ENCODE data around the gene SPAG17. TPM values are rescaled to one million over a fixed set of nuclear protein-coding genes. Genes with fewer than 3 reads are reported as not detected.
A peak's percentile ranks its signal among the peaks of the same experiment; 100 is the strongest.

The SPAG17 gene
- polyA plus RNA-seq, 4 donors, result 0.03 to 0.55 TPM; not detected in 2

- H3K36me3 ChIP-seq (ENCODE audit: control insufficient read depth in 3 of 3, insufficient read depth in 2 of 3, low read depth in 1 of 3, low read length in 3 of 3), result no peaks in the 10 kb centered on the region
- no peak overlapping the region for H3K27ac ChIP-seq (ENCODE audit: low read depth in 1 of 3, low read length in 2 of 3)
- H3K4me3 ChIP-seq (ENCODE audit: low read depth in 1 of 3, low read length in 3 of 3), result no peak overlapping the region
- WGBS, 3 donors, result 52 to 69% (median 57%) methylated on average over 4 of the region's 4 CpGs
- FAIRE-seq, result no peak
- H3K9me3 ChIP-seq (ENCODE audit: control insufficient read depth in 2 of 2, insufficient read depth in 1 of 2, low read depth in 1 of 2, low read length in 1 of 2), result no peaks in the 10 kb centered on the region
- H3K27me3 ChIP-seq (ENCODE audit: control insufficient read depth in 3 of 3, insufficient read depth in 3 of 3, low read length in 3 of 3), result no peaks in the 10 kb centered on the region
- DNase-seq, result no peak
- no peaks in the 10 kb centered on the region for H3K4me1 ChIP-seq (ENCODE audit: control insufficient read depth in 3 of 3, insufficient read depth in 2 of 3, low read depth in 1 of 3, low read length in 2 of 3)
Measured at GRCh38 chr1:117967477-117967876, 217.6 kb downstream of the SPAG17 start.

- FAIRE-seq (no peak), DNase-seq (no peak)
- H3K27me3 ChIP-seq (ENCODE audit: control insufficient read depth in 3 of 3, insufficient read depth in 3 of 3, low read length in 3 of 3), result no peaks in the 10 kb centered on the region
- 91 to 92% (median 91%) methylated on average over 3 of the region's 3 CpGs for WGBS, 3 donors
- H3K4me3 ChIP-seq (ENCODE audit: low read depth in 1 of 3, low read length in 3 of 3), result no peak overlapping the region
- no peaks in the 10 kb centered on the region for H3K4me1 ChIP-seq (ENCODE audit: control insufficient read depth in 3 of 3, insufficient read depth in 2 of 3, low read depth in 1 of 3, low read length in 2 of 3)
- peaks cover 0 to 2% (median 1%) of the 10 kb centered on the region in 3 donors for H3K36me3 ChIP-seq (ENCODE audit: control insufficient read depth in 3 of 3, insufficient read depth in 2 of 3, low read depth in 1 of 3, low read length in 3 of 3)
- no peak overlapping the region for H3K27ac ChIP-seq (ENCODE audit: low read depth in 1 of 3, low read length in 2 of 3)
- H3K9me3 ChIP-seq (ENCODE audit: control insufficient read depth in 2 of 2, insufficient read depth in 1 of 2, low read depth in 1 of 2, low read length in 1 of 2), result no peaks in the 10 kb centered on the region
Measured at GRCh38 chr1:117964290-117965038, 220.6 kb downstream of the SPAG17 start.

- Histone ChIP-seq H3K27me3 (ENCODE audit: control insufficient read depth in 3 of 3, insufficient read depth in 3 of 3, low read length in 3 of 3) (no peaks in the 10 kb centered on the region), H3K4me3 (ENCODE audit: low read depth in 1 of 3, low read length in 3 of 3) (no peak overlapping the region), H3K4me1 (ENCODE audit: control insufficient read depth in 3 of 3, insufficient read depth in 2 of 3, low read depth in 1 of 3, low read length in 2 of 3) (no peaks in the 10 kb centered on the region), H3K36me3 (ENCODE audit: control insufficient read depth in 3 of 3, insufficient read depth in 2 of 3, low read depth in 1 of 3, low read length in 3 of 3) (peaks cover 6 to 7% (median 6%) of the 10 kb centered on the region in 3 donors), H3K27ac (ENCODE audit: low read depth in 1 of 3, low read length in 2 of 3) (no peak overlapping the region), H3K9me3 (ENCODE audit: control insufficient read depth in 2 of 2, insufficient read depth in 1 of 2, low read depth in 1 of 2, low read length in 1 of 2) (no peaks in the 10 kb centered on the region)
- no peak for DNase-seq
- WGBS, 3 donors, result 78 to 81% (median 81%) methylated on average over 3 of the region's 3 CpGs
- no peak for FAIRE-seq
Measured at GRCh38 chr1:117959364-117959763, 225.7 kb downstream of the SPAG17 start.

- no peak overlapping the region for H3K4me3 ChIP-seq (ENCODE audit: low read depth in 1 of 3, low read length in 3 of 3)
- DNase-seq (no peak), FAIRE-seq (no peak)
- H3K36me3 ChIP-seq (ENCODE audit: control insufficient read depth in 3 of 3, insufficient read depth in 2 of 3, low read depth in 1 of 3, low read length in 3 of 3), result peaks cover 4 to 22% (median 6%) of the 10 kb centered on the region in 3 donors
- H3K27ac ChIP-seq (ENCODE audit: low read depth in 1 of 3, low read length in 2 of 3), result no peak overlapping the region
- H3K4me1 ChIP-seq (ENCODE audit: control insufficient read depth in 3 of 3, insufficient read depth in 2 of 3, low read depth in 1 of 3, low read length in 2 of 3), result no peaks in the 10 kb centered on the region
- 90 to 100% (median 90%) methylated on average over 1 of the region's 1 CpG for WGBS, 3 donors
- H3K27me3 ChIP-seq (ENCODE audit: control insufficient read depth in 3 of 3, insufficient read depth in 3 of 3, low read length in 3 of 3), result no peaks in the 10 kb centered on the region
- H3K9me3 ChIP-seq (ENCODE audit: control insufficient read depth in 2 of 2, insufficient read depth in 1 of 2, low read depth in 1 of 2, low read length in 1 of 2), result no peaks in the 10 kb centered on the region
Measured at GRCh38 chr1:117952386-117952785, 232.6 kb downstream of the SPAG17 start.

GRCh38 chr1:117942293-117942692, 242.7 kb downstream of the SPAG17 start:
- Histone ChIP-seq H3K27ac (ENCODE audit: low read depth in 1 of 3, low read length in 2 of 3) (no peak overlapping the region), H3K36me3 (ENCODE audit: control insufficient read depth in 3 of 3, insufficient read depth in 2 of 3, low read depth in 1 of 3, low read length in 3 of 3) (peaks cover 6 to 13% (median 13%) of the 10 kb centered on the region in 3 donors), H3K9me3 (ENCODE audit: control insufficient read depth in 2 of 2, insufficient read depth in 1 of 2, low read depth in 1 of 2, low read length in 1 of 2) (no peaks in the 10 kb centered on the region), H3K4me3 (ENCODE audit: low read depth in 1 of 3, low read length in 3 of 3) (no peak overlapping the region), H3K4me1 (ENCODE audit: control insufficient read depth in 3 of 3, insufficient read depth in 2 of 3, low read depth in 1 of 3, low read length in 2 of 3) (no peaks in the 10 kb centered on the region), H3K27me3 (ENCODE audit: control insufficient read depth in 3 of 3, insufficient read depth in 3 of 3, low read length in 3 of 3) (no peaks in the 10 kb centered on the region)
- DNase-seq (no peak), FAIRE-seq (no peak)
- 96 to 97% (median 96%) methylated on average over 2 of the region's 2 CpGs for WGBS, 3 donors

- Histone ChIP-seq H3K27me3 (ENCODE audit: control insufficient read depth in 3 of 3, insufficient read depth in 3 of 3, low read length in 3 of 3) (no peaks in the 10 kb centered on the region), H3K4me1 (ENCODE audit: control insufficient read depth in 3 of 3, insufficient read depth in 2 of 3, low read depth in 1 of 3, low read length in 2 of 3) (peaks cover 0 to 11% (median 2%) of the 10 kb centered on the region in 3 donors), H3K27ac (ENCODE audit: low read depth in 1 of 3, low read length in 2 of 3) (no peak overlapping the region), H3K4me3 (ENCODE audit: low read depth in 1 of 3, low read length in 3 of 3) (no peak overlapping the region), H3K9me3 (ENCODE audit: control insufficient read depth in 2 of 2, insufficient read depth in 1 of 2, low read depth in 1 of 2, low read length in 1 of 2) (no peaks in the 10 kb centered on the region), H3K36me3 (ENCODE audit: control insufficient read depth in 3 of 3, insufficient read depth in 2 of 3, low read depth in 1 of 3, low read length in 3 of 3) (peaks cover 3 to 5% (median 4%) of the 10 kb centered on the region in 3 donors)
- FAIRE-seq (no peak), DNase-seq (no peak)
- WGBS, 3 donors, result 90 to 94% (median 92%) methylated on average over 2 of the region's 2 CpGs
Measured at GRCh38 chr1:117933769-117934168, 251.3 kb downstream of the SPAG17 start.

GRCh38 chr1:117932576-117932975, 252.5 kb downstream of the SPAG17 start:
- no peak overlapping the region for H3K27ac ChIP-seq (ENCODE audit: low read depth in 1 of 3, low read length in 2 of 3)
- no peaks in the 10 kb centered on the region for H3K9me3 ChIP-seq (ENCODE audit: control insufficient read depth in 2 of 2, insufficient read depth in 1 of 2, low read depth in 1 of 2, low read length in 1 of 2)
- no peaks in the 10 kb centered on the region for H3K27me3 ChIP-seq (ENCODE audit: control insufficient read depth in 3 of 3, insufficient read depth in 3 of 3, low read length in 3 of 3)
- WGBS, 3 donors, result 84 to 94% (median 88%) methylated on average over 4 of the region's 4 CpGs
- peaks cover 0 to 3% (median 1%) of the 10 kb centered on the region in 3 donors for H3K36me3 ChIP-seq (ENCODE audit: control insufficient read depth in 3 of 3, insufficient read depth in 2 of 3, low read depth in 1 of 3, low read length in 3 of 3)
- no peak for FAIRE-seq
- DNase-seq, result no peak
- no peak overlapping the region for H3K4me3 ChIP-seq (ENCODE audit: low read depth in 1 of 3, low read length in 3 of 3)
- H3K4me1 ChIP-seq (ENCODE audit: control insufficient read depth in 3 of 3, insufficient read depth in 2 of 3, low read depth in 1 of 3, low read length in 2 of 3), result peaks cover 2 to 11% (median 2%) of the 10 kb centered on the region in 3 donors

- no peak for FAIRE-seq
- peaks cover 0 to 3% (median 1%) of the 10 kb centered on the region in 3 donors for H3K36me3 ChIP-seq (ENCODE audit: control insufficient read depth in 3 of 3, insufficient read depth in 2 of 3, low read depth in 1 of 3, low read length in 3 of 3)
- no peaks in the 10 kb centered on the region for H3K9me3 ChIP-seq (ENCODE audit: control insufficient read depth in 2 of 2, insufficient read depth in 1 of 2, low read depth in 1 of 2, low read length in 1 of 2)
- H3K4me3 ChIP-seq (ENCODE audit: low read depth in 1 of 3, low read length in 3 of 3), result peak overlapping the region in 2 of 3 donors; percentile 72 to 87
- H3K4me1 ChIP-seq (ENCODE audit: control insufficient read depth in 3 of 3, insufficient read depth in 2 of 3, low read depth in 1 of 3, low read length in 2 of 3), result peaks cover 2 to 11% (median 2%) of the 10 kb centered on the region in 3 donors
- WGBS, 3 donors, result 1 to 3% (median 1%) methylated on average over 6 of the region's 6 CpGs
- DNase-seq, result peak; percentile 36 to 44
- H3K27me3 ChIP-seq (ENCODE audit: control insufficient read depth in 3 of 3, insufficient read depth in 3 of 3, low read length in 3 of 3), result no peaks in the 10 kb centered on the region
- peak overlapping the region in 2 of 3 donors; percentile 65 to 85 for H3K27ac ChIP-seq (ENCODE audit: low read depth in 1 of 3, low read length in 2 of 3)
Measured at GRCh38 chr1:117930484-117930883, 254.5 kb downstream of the SPAG17 start.

GRCh38 chr1:117930173-117930447, 254.9 kb downstream of the SPAG17 start:
- Histone ChIP-seq H3K36me3 (ENCODE audit: control insufficient read depth in 3 of 3, insufficient read depth in 2 of 3, low read depth in 1 of 3, low read length in 3 of 3) (peaks cover 0 to 5% (median 1%) of the 10 kb centered on the region in 3 donors), H3K27ac (ENCODE audit: low read depth in 1 of 3, low read length in 2 of 3) (peak overlapping the region; percentile 12 to 85 (median 65)), H3K9me3 (ENCODE audit: control insufficient read depth in 2 of 2, insufficient read depth in 1 of 2, low read depth in 1 of 2, low read length in 1 of 2) (no peaks in the 10 kb centered on the region), H3K4me1 (ENCODE audit: control insufficient read depth in 3 of 3, insufficient read depth in 2 of 3, low read depth in 1 of 3, low read length in 2 of 3) (peaks cover 2 to 11% (median 2%) of the 10 kb centered on the region in 3 donors), H3K27me3 (ENCODE audit: control insufficient read depth in 3 of 3, insufficient read depth in 3 of 3, low read length in 3 of 3) (no peaks in the 10 kb centered on the region), H3K4me3 (ENCODE audit: low read depth in 1 of 3, low read length in 3 of 3) (peak overlapping the region; percentile 52 to 87 (median 72))
- no peak for FAIRE-seq
- 0 to 1% (median 1%) methylated on average over 12 of the region's 12 CpGs for WGBS, 3 donors
- DNase-seq, result no peak

All from small intestine (tissue), 7 donors.